PC-9 (cell line): ENCODE results near the gene HTRA2. TPM values are rescaled to one million over a fixed set of nuclear protein-coding genes. Genes with fewer than 3 reads are reported as not detected.

ENCODE experiments used
- BruUV-seq: library from RNA; stranded (reverse); fragments of 400-500 nt; replicated peaks from 2 replicates; lab custom pipeline; 2021; lab: Mats Ljungman, UMichigan
- CTCF ChIA-PET: fragments of 300-600 bp; sonication (Branson Sonifier 250); formaldehyde crosslinking; loops from one replicate; lab custom pipeline; 2022; ENCODE audit warnings: antibody characterized with exemption; lab: Charles Lee
- POLR2A ChIA-PET: fragments of 300-600 bp; sonication (Branson Sonifier 250); formaldehyde crosslinking; loops from one replicate; lab custom pipeline; 2022; ENCODE audit warnings: antibody characterized with exemption; ENCODE audit not compliant: unreplicated experiment; lab: Charles Lee
- DNase-seq, 2 experiments: peaks; one replicate each; pipeline versions ENCODE4 v3.0.0 to v3.0.0-alpha.2; 2015 to 2022; ENCODE audit warnings: mixed read lengths in 1 of 2
- H2AFZ ChIP-seq: fragments of 200-600 bp; sonication (generic); 2 replicates; pipeline ENCODE4 v1.8.1; 2017; ENCODE audit warnings: antibody characterized with exemption
- H3F3A ChIP-seq: fragments of 200-600 bp; sonication (generic); 2 replicates; pipeline ENCODE4 v1.8.1; 2017; ENCODE audit warnings: antibody characterized with exemption, mild to moderate bottlenecking, low read depth; ENCODE audit not compliant: insufficient read depth
- H3K27ac ChIP-seq: fragments of 200-600 bp; sonication (generic); 2 replicates; pipeline ENCODE4 v1.6.1; 2016; ENCODE audit warnings: mixed run types
- H3K27me3 ChIP-seq: fragments of 200-600 bp; sonication (generic); 2 replicates; pipeline ENCODE4 v1.6.1; 2016; ENCODE audit warnings: low read depth, mixed run types; ENCODE audit not compliant: insufficient read depth
- H3K36me3 ChIP-seq: fragments of 200-600 bp; sonication (generic); 2 replicates; pipeline ENCODE4 v1.6.1; 2016; ENCODE audit warnings: low read depth, mixed run types
- H3K4me1 ChIP-seq: fragments of 200-600 bp; sonication (generic); replicated peaks from 2 replicates; pipeline ENCODE4 v1.6.1; 2016; ENCODE audit warnings: mixed run types; ENCODE audit not compliant: insufficient read depth
- H3K4me2 ChIP-seq: fragments of 200-600 bp; sonication (generic); 2 replicates; pipeline ENCODE4 v1.6.1; 2017; ENCODE audit warnings: mixed run types
- H3K4me3 ChIP-seq: fragments of 200-600 bp; sonication (generic); 2 replicates; pipeline ENCODE4 v1.6.1; 2016; ENCODE audit warnings: mixed run types
- H3K79me2 ChIP-seq: fragments of 200-600 bp; sonication (generic); 2 replicates; pipeline ENCODE4 v1.6.1; 2017; ENCODE audit warnings: low read depth, mixed run types
- H3K9me2 ChIP-seq: fragments of 200-600 bp; sonication (generic); 2 replicates; pipeline ENCODE4 v1.8.1; 2017; ENCODE audit warnings: mild to moderate bottlenecking; ENCODE audit not compliant: insufficient read depth
- H3K9me3 ChIP-seq: fragments of 200-600 bp; sonication (generic); 2 replicates; pipeline ENCODE4 v1.8.1; 2016; ENCODE audit warnings: low read depth; ENCODE audit not compliant: insufficient read depth
- H4K20me1 ChIP-seq: fragments of 200-600 bp; sonication (generic); 2 replicates; pipeline ENCODE4 v1.8.1; 2017; ENCODE audit not compliant: insufficient read depth
- CTCF ChIP-seq: fragments of 200-600 bp; sonication (generic); conservative IDR thresholded peaks from 2 replicates; pipeline ENCODE4 v1.6.1; 2017; ENCODE audit warnings: mixed run types, antibody characterized with exemption, mild to moderate bottlenecking, moderate library complexity
- EZH2 ChIP-seq: fragments of 200-600 bp; sonication (generic); IDR thresholded peaks from 2 replicates; pipeline ENCODE4 v1.8.0; 2017; ENCODE audit warnings: antibody characterized with exemption, low read depth
- intact Hi-C: fragments of 100-400 bp; cut with micrococcal nuclease; formaldehyde crosslinking; loops from one replicate; pipeline ENCODE4 v1.10.0; 2022; ENCODE audit not compliant: unreplicated experiment
- total RNA-seq: library from RNA; stranded (reverse); gene quantifications from 2 replicates; pipeline ENCODE4 v1.2.3, GENCODE V29; 2021

HTRA2 gene
- total RNA-seq, 1 experiment from 2014 or later: 23.5 TPM

GRCh38 chr2:74562126-74562775 lies 32.5 kb downstream of the HTRA2 start:
- DNase-seq: no peak
- intact Hi-C loops: no loop called here
- H3K9me3 ChIP-seq: no peaks in the 10 kb centered on the region
- H4K20me1 ChIP-seq: no peaks in the 10 kb centered on the region
- CTCF ChIA-PET: interaction anchor here (0.5 kb wide), 1 partner anchor 45 kb away, joined by 6 read pairs; no protein-coding TSS in a partner anchor
- H3K4me2 ChIP-seq: no peak overlapping the region
- peaks cover 2% of the 10 kb centered on the region for H3K4me1 ChIP-seq
- H3K27me3 ChIP-seq: no peaks in the 10 kb centered on the region
- no peaks in the 10 kb centered on the region for H3K9me2 ChIP-seq
- no peak for TF ChIP-seq CTCF
- H3K79me2 ChIP-seq: no peaks in the 10 kb centered on the region
- no peak overlapping the region for H2AFZ ChIP-seq
- H3F3A ChIP-seq: peaks cover 22% of the 10 kb centered on the region; the same call in 1 of the 2 replicates
- POLR2A ChIA-PET: no interaction called here
- no peaks in the 10 kb centered on the region for H3K36me3 ChIP-seq
- H3K4me3 ChIP-seq: no peak overlapping the region
- no peak overlapping the region for H3K27ac ChIP-seq
- no TSS peak for BruUV-seq

GRCh38 chr2:74564222-74564621 lies 34.5 kb downstream of the HTRA2 start:
- Histone ChIP-seq H3K27ac (no peak overlapping the region), H3K79me2 (no peaks in the 10 kb centered on the region), H3K9me3 (no peaks in the 10 kb centered on the region), H4K20me1 (no peaks in the 10 kb centered on the region), H3K4me3 (no peak overlapping the region), H3K4me1 (peaks cover 18% of the 10 kb centered on the region), H3F3A (peaks cover 8% of the 10 kb centered on the region; the same call in 1 of the 2 replicates), H3K27me3 (no peaks in the 10 kb centered on the region), H3K4me2 (no peak overlapping the region), H3K9me2 (no peaks in the 10 kb centered on the region), H3K36me3 (no peaks in the 10 kb centered on the region), H2AFZ (no peak overlapping the region)
- DNase-seq: no peak
- intact Hi-C loops: no loop called here
- BruUV-seq: no TSS peak
- TF ChIP-seq CTCF (no peak), EZH2 (no peak)
- ChIA-PET POLR2A (interaction anchor here (0.6 to 0.7 kb wide), 2 partner anchors 21 to 887 kb away, joined by 3 to 8 read pairs; no protein-coding TSS in a partner anchor), CTCF (no interaction called here)

GRCh38 chr2:74566076-74566753 lies 36.5 kb downstream of the HTRA2 start:
- Histone ChIP-seq H3K9me2 (no peaks in the 10 kb centered on the region), H3K9me3 (no peaks in the 10 kb centered on the region), H3K79me2 (no peaks in the 10 kb centered on the region), H3K4me2 (no peak overlapping the region), H3K27ac (no peak overlapping the region), H4K20me1 (no peaks in the 10 kb centered on the region), H3K4me1 (peaks cover 18% of the 10 kb centered on the region), H3K36me3 (no peaks in the 10 kb centered on the region), H2AFZ (no peak overlapping the region), H3F3A (peaks cover 5% of the 10 kb centered on the region; the same call in 1 of the 2 replicates), H3K27me3 (no peaks in the 10 kb centered on the region), H3K4me3 (no peak overlapping the region)
- no peak for TF ChIP-seq CTCF
- no peak for TF ChIP-seq EZH2
- no TSS peak for BruUV-seq
- CTCF ChIA-PET: no interaction called here
- POLR2A ChIA-PET: no interaction called here
- intact Hi-C loops: no loop called here
- no peak for DNase-seq
